C4-2B (cell line): ENCODE results near the gene CXCR4.

ENCODE experiments used
- H3K27ac ChIP-seq: fragments of 450-650 bp; 2 replicates; pipeline ENCODE4 v1.5.1; 2017
- CTCF ChIP-seq: fragments of 450-650 bp; conservative IDR thresholded peaks from 2 replicates; pipeline ENCODE4 v1.5.1; 2017; ENCODE audit warnings: mild to moderate bottlenecking
- ZFX ChIP-seq: fragments of 450-650 bp; IDR thresholded peaks from 2 replicates; pipeline ENCODE4 v1.6.1; 2017

The CXCR4 gene

GRCh38 chr2:136131484-136131960 lies 13.6 kb upstream of the CXCR4 start:
- no peak for TF ChIP-seq ZFX
- no peak for TF ChIP-seq CTCF
- H3K27ac ChIP-seq = no peak overlapping the region

- no peak overlapping the region for H3K27ac ChIP-seq
Measured at GRCh38 chr2:136130511-136130910, 12.6 kb upstream of the CXCR4 start.

GRCh38 chr2:136130045-136130444 lies 12.1 kb upstream of the CXCR4 start:
- no peak for TF ChIP-seq ZFX
- TF ChIP-seq CTCF = no peak
- no peak overlapping the region for H3K27ac ChIP-seq

More at GRCh38 chr2:136130511-136130910, 12.6 kb upstream of the CXCR4 start:
- TF ChIP-seq CTCF = no peak
- no peak for TF ChIP-seq ZFX

GRCh38 chr2:136129601-136130000 lies 11.7 kb upstream of the CXCR4 start:
- H3K27ac ChIP-seq = no peak overlapping the region
- TF ChIP-seq CTCF = no peak
- TF ChIP-seq ZFX = no peak

GRCh38 chr2:136128905-136129304 lies 11.0 kb upstream of the CXCR4 start:
- H3K27ac ChIP-seq = no peak overlapping the region

GRCh38 chr2:136128366-136128765 lies 10.4 kb upstream of the CXCR4 start:
- TF ChIP-seq CTCF (no peak), ZFX (no peak)
- no peak overlapping the region for H3K27ac ChIP-seq

More at GRCh38 chr2:136128905-136129304, 11.0 kb upstream of the CXCR4 start:
- TF ChIP-seq ZFX = no peak
- TF ChIP-seq CTCF = no peak

GRCh38 chr2:136127356-136127755 lies 9.4 kb upstream of the CXCR4 start:
- no peak overlapping the region for H3K27ac ChIP-seq
- TF ChIP-seq ZFX (no peak), CTCF (no peak)
